T1000 (cell line): ENCODE results near the gene ZNF416.

Experiments
- DNase-seq: peaks from one replicate; lab custom pipeline; 2025; ENCODE audit warnings: mixed read lengths; lab: John Stamatoyannopoulos, UW

The ZNF416 gene

DNA sequence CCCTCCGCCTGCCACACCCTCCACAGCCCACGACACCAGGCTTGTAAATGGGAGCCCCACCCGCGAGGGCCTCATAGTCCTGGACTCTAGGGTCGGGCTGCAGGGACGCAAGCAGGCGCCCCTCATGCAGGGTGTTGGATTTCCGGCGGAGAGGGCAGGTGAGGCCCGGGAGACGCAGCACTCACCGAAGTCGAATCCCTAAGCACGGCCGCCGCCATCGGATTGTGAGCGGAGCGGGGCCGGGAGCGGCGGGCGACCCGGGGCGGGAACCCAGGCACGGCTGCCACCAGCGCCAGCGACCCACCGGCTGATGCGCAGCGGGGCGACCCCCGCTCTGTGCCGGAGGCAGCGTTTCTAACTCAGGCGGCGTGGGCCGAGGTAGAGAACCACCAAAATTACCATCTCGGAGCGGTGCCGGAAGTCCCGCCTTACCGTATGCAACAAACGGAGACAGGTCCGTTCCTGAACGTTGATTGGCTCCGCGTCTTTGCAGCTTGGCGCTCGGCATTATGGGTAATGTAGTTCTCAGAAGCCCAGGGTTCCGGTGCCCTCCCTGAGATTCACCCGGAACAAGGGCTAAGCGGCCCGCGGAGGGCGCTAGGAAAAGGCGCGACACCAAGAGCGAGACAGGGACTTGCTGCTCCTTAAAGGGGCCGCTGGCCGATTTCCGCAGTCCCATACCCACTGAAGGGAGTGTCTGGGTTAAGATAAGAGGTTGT lies at the start of gene ZNF416:
TSS of gene ZNF416 (minus strand) at position 425 of the 719 bp plus-strand sequence. CDS start at position 218, 207 bp downstream.
- peak; percentile 92 for DNase-seq

DNA sequence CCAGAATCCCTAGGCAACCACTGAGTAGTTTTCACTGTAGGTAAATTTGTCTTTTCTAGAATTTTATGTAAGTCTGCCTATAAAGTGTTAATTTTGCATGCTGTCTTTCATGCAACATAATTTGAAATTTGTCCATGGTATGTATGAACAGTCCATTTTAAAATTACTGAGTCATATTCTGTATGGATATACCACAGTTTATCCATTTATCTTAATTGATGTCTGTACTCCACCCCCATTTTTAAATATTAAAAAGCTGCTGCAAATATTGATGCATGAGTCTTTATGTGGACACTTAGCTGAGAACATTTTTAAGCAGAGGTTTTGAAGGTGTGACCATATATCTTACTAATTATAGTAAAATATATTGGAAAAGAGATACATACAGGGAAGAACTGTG lies 44.4 kb upstream of the ZNF416 start:
- no peak for DNase-seq

DNA sequence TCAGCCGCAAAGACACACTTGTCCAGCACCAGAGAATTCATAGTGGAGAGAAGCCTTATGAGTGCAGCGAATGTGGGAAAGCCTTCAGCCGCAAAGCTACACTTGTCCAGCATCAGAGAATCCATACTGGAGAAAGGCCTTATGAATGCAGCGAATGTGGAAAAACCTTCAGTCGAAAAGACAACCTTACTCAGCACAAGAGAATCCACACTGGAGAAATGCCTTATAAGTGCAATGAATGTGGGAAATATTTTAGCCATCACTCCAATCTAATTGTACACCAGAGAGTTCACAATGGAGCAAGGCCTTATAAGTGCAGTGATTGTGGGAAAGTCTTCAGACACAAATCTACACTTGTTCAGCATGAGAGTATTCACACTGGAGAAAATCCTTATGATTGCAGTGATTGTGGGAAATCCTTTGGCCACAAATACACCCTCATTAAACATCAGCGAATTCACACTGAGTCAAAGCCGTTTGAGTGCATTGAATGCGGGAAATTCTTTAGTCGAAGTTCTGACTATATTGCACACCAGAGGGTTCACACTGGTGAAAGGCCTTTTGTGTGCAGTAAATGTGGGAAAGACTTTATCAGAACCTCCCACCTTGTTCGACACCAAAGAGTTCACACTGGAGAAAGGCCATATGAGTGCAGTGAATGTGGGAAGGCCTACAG lies 42.1 kb upstream of the ZNF416 start:
- no peak for DNase-seq

DNA sequence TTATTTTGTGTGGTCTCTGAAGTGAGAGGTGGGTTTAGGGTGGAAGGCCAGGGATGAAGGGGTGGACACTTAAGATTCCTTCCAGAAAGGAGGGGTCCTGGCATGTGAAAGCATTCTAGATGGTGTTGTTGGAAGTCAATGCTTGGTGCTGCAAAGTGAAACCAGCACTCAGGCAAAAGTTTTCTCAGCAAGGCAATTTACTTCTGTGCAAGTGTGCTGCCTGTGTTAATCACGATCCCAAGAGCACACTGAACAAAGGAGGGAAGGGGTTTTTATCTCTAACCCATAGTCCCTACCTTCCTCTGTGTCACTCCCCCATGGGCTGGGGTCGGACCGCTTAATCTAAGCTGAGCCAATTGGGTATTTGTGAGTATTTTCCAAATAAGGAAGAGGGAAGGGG lies 36.6 kb upstream of the ZNF416 start:
- DNase-seq = no peak

DNA sequence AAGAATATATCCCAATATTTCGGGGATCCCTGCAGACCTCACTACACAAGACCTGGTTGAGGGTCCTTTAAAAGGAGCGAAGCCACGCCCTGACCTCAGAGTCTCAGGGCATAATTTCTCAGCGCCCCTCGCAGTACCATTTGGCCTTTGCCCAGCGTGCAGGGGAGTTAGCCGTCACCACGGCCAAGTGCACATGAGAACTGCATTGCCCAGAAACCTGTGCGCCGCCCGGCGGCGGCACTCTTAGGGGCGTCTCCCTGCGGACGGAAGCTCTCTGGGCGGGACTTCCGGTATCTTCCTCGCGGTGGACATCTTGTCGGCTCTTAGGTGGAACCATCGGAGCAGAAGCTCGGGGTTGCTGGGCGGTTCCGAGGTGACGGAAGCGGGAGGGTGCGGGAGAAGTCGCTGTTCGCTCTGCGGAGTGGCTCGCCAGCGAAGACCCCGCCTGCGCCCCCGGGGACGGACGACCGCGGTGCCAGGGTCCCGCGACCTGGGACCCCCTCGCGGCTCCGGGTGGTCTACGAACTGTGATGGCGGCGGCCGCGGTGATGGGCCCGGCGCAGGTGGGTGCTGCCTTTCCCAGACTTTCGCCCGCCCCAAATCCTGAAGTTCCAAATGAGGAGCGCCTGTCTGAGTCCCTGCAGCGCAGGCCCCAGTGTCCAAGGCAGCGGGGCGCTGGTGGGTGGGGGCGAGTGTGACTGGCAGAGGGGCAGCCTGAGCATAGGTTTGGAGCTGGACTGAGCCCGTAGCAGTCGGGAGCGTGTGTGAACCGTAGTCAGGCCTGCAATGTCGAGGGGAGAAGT lies 35.4 kb upstream of the ZNF416 start, which contains the start of gene ZNF134:
TSS of gene ZNF134 (plus strand) at position 302 of the 803 bp plus-strand sequence. CDS start 5,227 bp downstream, outside the sequence.
- DNase-seq = peak; percentile 76

DNA sequence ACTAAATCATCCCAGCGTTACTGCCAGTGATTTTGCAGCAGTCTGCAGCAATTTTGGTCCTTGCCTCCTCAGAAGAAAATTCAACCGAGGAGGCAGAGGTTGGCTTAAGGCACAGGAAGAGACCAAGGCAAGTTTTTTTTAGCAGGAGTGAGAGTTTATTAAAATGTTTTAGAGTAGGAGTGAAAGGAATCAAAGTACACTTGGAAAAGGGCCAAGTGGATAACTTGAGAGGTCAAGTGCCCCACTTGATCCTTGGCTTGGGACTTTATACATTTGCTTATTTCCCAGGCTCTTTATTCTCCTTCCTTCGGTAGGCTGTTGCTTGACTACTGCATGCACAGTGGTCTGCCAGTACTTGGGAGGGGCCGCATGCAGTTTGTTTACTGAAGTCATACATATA lies 32.4 kb upstream of the ZNF416 start:
- no peak for DNase-seq

DNA sequence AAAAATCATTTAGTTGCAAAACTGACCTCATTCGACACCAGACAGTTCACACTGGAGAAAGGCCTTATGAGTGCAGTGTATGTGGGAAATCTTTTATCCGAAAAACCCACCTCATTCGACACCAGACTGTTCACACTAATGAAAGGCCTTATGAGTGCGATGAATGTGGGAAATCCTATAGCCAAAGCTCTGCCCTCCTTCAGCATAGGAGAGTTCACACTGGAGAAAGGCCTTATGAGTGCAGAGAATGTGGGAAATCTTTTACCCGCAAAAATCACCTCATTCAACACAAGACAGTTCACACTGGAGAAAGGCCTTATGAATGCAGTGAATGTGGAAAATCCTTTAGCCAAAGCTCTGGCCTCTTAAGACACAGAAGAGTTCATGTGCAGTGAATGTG lies 28.2 kb upstream of the ZNF416 start:
- DNase-seq = no peak

DNA sequence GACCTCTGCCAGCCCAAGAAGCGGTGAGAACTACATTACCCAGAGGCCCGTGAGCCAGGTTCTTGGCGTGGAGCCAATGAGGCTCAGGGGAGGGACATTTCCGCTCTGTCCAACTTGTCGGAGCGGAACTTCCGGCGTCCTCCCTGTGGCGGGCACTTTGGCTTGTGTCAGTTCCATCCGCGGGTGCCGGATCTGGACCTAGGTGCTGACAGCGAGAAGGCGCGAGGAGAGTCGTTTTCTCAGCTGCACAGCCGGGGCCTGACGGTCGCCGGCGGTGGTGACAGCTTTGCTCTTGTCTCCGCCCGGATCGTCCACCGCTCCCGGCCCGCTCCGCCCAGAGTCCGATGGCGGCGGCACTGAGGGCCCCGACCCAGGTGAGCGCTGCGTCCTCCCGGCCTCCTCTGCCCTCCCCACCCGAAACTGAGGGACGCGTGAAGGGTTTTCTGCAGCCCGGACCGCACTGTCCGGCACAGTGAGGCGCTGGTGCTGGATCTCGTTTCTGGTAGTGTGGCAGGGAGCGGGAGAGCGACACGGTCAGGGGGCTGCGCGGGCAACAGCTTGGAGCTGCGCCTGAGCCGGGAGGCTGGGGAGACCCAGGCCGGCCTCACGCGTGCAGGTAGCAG lies 21.2 kb upstream of the ZNF416 start, which contains the start of gene ZNF530:
TSS of gene ZNF530 (plus strand) at position 125 of the 623 bp plus-strand sequence. CDS start 4,461 bp downstream, outside the sequence.
- DNase-seq = peak; percentile 79

DNA sequence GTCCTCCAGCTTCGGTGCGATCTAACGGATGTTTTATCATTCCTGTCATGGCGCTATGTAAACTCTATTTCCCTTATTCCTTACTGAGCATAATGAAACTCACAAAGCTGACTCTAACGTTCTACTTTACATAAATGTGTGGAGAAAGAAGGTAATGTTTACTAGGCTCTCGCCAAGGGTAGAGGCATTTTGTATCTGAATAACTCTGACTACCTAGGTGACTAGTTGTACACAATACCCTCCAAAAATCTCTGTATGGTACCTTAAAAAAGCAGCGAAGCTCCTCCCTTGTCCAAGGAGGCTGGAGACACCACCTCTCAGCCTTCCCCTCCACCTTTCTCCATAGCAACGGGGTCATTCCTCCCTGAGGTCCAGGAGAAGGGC lies 20.7 kb upstream of the ZNF416 start:
- DNase-seq = no peak

DNA sequence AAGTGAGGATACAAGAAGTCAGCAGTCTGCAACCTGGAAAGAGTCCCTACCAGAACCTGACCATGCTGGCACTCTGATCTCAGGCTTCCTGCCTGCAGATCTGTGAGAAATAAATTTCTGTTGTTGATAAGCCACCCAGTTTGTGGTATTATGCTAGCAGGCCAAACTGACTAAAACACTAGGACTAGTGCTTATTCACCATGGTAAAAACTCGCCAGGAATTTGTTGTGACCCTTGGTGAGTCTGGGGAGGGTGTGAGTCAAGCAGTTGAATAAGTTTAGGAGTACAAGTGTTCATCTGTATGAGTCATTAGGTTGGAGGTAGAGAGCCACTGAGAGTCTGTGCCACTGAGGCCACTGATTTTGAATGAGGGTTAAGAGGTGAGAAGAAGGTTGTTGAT lies 8.8 kb upstream of the ZNF416 start:
- peak; percentile 38 for DNase-seq

DNA sequence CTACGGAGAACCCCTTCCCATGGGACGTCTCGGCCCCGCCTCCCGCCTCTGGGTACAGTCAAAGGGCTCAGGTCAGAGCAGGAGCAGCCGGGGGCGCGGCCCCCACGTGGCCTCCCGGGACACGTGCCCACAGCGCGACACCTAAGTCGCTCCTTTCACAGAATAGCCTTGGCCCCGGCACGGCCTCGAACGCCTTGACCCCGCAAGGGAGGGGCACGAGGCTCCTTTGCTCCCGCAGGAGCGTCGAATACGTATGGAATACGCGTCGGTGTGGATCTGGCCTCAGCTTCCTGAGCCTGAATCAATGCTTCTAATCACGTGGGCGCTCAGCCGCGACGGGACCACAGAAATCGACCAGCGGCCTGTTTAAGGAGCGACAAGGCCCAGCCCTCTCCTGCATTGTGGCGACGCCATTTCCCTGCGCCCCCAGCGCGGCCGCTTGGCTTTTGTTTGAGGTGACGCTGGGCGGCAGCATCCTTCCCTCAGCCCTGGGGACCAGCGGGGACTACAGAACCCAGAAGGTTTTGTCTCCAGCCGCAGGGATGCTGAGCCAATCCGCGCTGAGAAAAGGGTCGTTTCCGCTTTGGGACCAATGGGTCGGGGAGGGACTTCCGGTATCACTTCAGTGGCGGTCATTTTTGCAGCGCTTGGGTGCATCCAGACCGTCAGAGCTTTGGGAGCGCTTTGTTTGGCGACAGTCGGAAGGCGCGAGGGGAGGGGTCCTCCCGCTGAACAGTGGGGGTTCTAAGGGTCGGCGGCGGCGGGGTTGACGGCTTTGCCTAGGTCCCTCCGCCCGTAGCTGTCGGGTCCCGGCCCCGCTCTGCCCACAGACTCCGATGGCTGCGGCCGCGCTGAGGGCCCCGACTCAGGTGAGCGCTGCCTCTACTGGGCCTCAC lies 5.1 kb upstream of the ZNF416 start, which contains the start of gene ZIK1:
TSS of gene ZIK1 (plus strand) at position 625 of the 896 bp plus-strand sequence. CDS start at position 837, 212 bp downstream.
- peak; percentile 74 for DNase-seq

DNA sequence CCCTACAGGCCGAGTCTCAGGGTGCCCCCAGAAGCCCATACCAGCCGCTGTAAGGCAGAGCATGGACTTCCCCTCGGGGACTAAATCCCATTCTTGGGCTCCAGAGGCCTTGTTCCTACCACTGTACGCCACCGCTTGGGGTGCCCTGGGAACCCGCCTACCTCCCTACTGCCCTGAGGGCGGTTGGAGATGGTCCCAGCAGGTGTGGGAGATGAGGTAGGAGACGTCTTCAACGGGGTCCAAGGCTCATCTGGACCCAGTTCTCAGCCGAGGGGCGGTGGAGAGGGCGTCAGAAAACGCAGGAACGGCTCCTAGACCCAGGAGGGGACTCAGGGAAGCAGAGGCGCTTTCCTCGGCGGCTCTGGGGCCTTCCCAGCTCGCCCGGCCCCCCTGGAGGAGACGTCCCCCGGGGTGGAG lies 4.4 kb upstream of the ZNF416 start:
- DNase-seq = no peak

DNA sequence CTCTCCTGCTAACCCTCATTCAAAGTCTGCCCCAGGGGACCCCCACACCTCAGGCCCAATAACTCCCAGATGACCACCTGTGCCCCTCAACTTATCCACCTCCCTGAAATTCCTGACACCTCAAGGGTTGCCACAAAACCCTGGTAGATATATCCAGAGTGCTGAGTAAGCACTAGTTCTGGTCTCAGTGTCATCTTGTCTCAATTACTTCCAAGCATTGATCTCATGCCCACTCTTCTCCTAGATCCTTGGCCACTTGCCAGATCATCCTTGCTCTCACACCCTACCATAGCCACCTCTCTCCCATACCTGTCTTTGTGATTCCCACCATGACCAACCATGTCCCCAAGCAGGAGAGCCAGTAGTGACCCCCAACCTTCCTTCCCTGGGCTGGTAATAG lies 2.0 kb downstream of the ZNF416 start:
- no peak for DNase-seq

DNA sequence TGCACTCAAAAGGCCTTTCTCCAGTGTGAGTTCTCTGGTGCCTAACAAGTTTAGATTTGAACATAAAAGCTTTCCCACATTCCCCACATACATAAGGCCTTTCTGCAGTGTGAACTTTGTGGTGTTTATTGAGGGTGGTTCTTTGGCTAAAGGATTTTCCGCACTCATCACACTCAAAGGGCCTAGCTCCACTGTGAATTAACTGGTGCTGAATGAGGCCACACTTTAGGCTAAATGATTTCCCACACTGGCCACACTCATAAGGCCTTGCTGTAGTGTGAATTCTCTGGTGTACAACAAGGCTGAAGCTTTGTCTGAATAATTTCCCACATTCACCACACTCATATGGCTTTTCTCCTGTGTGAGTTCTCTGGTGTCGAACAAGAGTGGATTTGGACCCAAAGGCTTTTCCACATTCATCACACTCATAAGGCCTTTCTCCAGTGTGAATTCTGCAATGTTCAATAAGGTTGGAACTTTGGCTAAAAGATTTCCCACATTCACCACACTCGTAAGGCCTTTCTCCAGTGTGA lies 6.2 kb downstream of the ZNF416 start:
- no peak for DNase-seq

DNA sequence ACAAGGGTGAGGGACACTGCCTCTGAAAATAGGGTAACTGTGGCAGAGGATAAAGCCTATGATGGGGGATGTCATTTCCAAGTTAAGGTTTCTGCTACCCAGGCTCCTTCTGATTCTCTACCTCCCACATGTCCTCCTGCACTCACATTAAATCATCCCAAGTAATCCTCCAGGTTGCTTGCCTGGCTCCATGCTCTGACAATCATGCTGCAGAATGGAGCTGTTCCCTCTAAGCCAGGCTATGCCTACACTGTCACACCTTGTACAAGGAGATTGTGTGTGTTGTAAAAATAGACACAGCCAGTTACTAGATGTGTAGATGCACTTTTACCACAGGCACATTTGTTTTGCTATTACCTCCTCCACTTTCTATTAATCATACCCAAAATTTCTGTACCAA lies 8.0 kb downstream of the ZNF416 start:
- no peak for DNase-seq

DNA sequence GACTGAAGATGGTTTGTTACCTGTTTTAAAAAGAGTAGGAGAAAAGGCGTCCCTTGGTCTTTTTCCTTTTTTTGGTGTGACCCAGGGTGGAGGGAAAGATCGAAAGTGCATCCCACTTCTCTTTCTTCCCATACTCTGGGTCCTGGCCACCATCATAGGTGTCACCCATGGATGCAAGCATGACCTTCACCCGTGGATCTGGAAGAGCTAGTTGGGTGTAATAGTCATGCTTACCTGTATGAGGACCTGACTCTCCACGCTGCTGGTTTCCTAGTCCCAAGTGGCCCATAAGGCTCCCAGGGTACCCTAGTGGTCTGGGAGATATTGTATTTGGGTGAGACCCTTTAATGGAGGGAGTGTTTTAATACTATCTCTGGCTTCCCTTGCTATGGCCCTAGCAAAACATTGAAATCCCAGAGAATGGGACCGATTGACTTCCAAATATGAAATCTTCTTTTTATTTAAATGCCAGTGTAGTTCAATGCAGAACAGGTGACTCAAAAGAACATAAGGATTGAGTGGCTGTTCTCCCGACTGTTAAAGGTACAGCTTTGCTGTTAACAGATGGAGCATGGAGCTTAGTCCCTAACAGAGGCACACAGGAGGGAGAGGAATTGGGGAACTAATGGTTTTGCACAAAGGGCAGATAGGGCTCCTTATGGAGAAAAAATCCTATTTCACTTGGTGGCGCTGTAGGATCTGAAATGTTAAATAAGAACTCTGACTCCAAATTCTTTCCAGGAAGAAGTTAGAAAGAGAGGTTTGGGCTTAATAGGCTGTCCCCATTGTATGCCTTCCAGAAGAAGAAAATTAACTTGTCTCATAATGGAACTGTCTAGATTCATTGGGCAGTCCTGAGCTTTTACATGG lies 12.1 kb downstream of the ZNF416 start:
- DNase-seq = no peak

DNA sequence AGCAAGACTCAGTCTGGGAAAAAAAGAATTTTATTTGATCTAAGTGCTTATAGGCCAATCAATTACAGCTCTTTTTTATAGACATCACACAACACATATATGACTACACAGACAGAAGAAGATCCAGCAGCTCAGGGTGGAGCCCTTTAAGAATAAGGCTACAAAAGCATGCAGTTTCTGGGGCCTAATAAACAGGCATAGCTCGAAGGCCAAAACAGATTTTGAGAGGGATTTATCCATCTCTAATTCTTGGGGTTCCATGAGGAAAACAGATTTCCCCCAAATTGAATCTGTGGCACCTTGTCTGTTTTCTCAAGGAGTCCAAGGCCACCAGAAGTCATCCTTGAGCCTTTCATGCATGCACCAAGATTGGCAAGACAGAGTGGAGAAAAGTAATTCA lies 15.2 kb downstream of the ZNF416 start:
- DNase-seq = no peak

DNA sequence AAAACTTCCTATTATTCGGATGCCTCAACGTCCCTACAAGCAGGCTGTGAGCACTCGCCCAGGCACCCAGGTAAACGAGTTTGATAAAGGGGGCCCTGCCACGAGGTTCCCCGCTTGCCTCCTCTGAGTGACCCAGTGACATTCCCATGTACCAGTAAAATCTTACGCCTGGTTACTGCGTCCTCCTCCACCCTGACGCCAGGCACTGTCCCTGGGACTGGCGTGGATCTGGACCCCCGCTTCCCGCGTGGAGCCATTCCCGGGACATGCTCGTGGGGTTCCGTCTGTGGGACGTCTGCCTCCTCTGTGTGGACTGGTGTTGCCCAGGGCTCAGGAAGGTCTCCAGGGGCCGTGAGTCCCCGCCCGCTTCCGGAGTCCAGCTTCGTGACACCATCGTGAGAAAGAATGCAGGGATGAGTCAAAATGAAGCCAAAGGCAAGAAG lies 18.6 kb downstream of the ZNF416 start:
- peak; percentile 73 for DNase-seq

DNA sequence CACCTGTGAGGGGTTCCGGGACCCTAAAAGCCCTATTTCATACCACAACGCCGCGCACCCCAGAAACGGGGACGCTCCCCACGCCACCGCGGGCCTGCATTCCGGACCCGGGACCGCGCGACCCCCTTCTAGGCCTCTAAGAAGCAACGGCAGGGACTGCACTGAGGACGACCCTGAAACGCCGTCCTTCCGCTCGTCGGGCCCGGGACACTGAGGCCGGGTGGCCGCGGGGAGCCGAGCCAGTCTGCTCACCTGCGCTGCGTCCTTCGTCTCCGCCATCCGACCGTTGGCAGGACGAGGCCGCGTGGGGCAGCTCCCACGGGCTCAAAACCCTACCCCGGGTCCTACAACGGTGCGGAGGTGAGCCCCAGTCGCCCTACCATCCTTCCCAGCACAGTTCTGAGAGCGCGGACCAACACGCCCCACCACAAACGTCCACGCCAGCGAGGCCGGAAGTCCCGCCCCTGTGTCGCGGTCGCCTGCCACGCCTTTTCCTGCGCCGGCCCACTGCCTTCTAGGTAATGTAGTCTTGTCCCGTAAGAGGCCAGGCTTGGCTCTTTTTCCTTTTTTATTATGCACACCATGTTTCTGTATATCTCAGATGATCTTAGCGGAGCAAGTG lies 19.2 kb downstream of the ZNF416 start, which contains the start of gene ZNF550:
TSS of gene ZNF550 (minus strand) at position 460 of the 622 bp plus-strand sequence. CDS start at position 279, 181 bp downstream.
- peak; percentile 69 for DNase-seq
